Measurements from ENCODE around the gene FHL3. TPM values are rescaled to one million over a fixed set of nuclear protein-coding genes. Genes with fewer than 3 reads are reported as not detected.

Gene FHL3
- total RNA-seq, 1 experiment from 2014 or later: 23.4 TPM

DNA sequence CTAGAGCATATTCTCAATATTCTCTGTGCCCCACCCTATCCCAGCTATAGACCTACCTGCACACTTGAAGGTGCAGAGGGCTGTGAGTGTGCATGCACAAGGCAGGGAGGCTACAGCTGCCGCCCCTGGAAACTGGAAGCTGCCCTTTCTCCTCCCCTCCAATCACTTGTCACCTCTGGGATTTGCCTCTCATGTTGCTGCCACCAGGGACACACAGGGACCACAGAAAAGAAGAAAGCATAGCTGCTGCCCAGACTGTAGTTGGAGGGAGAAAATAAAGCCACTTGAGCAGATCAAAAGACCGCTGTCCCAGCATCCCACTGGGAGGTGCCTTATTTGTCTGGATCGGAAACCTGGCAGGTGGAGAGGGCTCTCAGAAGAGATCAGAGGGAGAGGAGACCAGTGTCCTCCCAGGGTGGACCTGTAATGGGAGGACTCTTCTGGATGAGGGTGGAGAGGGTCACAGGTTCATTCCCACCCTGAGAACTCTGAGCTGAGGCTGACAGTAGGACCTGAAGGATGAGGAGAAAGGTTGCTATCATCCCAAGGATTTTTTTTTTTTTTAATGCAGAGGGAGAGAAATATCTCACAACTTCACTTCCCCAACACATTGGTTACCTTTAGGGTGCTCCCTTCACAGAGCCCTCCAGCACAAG is 50.9 kb downstream of the FHL3 start:
- Histone ChIP-seq H3K4me3 (ENCODE audit: low read depth in 2 of 2, low read length in 2 of 2) (no peak overlapping the region), H3K4me1 (ENCODE audit: control insufficient read depth, insufficient read depth, low read length) (no peaks in the 10 kb centered on the region; the same call in 1 of the 2 replicates), H3K27ac (ENCODE audit: low read length) (no peak overlapping the region), H3K36me3 (ENCODE audit: control insufficient read depth, insufficient read depth, low read length) (no peaks in the 10 kb centered on the region), H3K27me3 (ENCODE audit: control insufficient read depth, insufficient read depth, low read length) (no peaks in the 10 kb centered on the region), H3K9me3 (ENCODE audit: control insufficient read depth, insufficient read depth, low read depth, low read length) (no peaks in the 10 kb centered on the region)
- CTCF ChIA-PET: no interaction called here
- no TSS peak for BruUV-seq (replicated peaks)
- ATAC-seq (peak; percentile 59; the same call in 1 of the 2 replicates), DNase-seq (ENCODE audit: low read depth, low spot score) (no peak)
- intact Hi-C loops (cut with micrococcal nuclease; ENCODE audit: unreplicated experiment): no loop called here
- in situ Hi-C loops (cut with HindIII; ENCODE audit: low pct_unique_long_range_greater_than_20kb, low sequenced_read_pairs): no loop called here
- TF ChIP-seq, protein P1, sequence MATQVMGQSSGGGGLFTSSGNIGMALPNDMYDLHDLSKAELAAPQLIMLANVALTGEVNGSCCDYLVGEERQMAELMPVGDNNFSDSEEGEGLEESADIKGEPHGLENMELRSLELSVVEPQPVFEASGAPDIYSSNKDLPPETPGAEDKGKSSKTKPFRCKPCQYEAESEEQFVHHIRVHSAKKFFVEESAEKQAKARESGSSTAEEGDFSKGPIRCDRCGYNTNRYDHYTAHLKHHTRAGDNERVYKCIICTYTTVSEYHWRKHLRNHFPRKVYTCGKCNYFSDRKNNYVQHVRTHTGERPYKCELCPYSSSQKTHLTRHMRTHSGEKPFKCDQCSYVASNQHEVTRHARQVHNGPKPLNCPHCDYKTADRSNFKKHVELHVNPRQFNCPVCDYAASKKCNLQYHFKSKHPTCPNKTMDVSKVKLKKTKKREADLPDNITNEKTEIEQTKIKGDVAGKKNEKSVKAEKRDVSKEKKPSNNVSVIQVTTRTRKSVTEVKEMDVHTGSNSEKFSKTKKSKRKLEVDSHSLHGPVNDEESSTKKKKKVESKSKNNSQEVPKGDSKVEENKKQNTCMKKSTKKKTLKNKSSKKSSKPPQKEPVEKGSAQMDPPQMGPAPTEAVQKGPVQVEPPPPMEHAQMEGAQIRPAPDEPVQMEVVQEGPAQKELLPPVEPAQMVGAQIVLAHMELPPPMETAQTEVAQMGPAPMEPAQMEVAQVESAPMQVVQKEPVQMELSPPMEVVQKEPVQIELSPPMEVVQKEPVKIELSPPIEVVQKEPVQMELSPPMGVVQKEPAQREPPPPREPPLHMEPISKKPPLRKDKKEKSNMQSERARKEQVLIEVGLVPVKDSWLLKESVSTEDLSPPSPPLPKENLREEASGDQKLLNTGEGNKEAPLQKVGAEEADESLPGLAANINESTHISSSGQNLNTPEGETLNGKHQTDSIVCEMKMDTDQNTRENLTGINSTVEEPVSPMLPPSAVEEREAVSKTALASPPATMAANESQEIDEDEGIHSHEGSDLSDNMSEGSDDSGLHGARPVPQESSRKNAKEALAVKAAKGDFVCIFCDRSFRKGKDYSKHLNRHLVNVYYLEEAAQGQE (IDR thresholded peaks at IDR 0.05; ENCODE audit: insufficient read depth in 1 of 2, low read depth in 2 of 2, low read length in 1 of 2): no peak
- TF ChIP-seq SIN3A (IDR thresholded peaks at IDR 0.05; ENCODE audit: borderline replicate concordance, insufficient read depth, low read depth, low read length) (no peak), CTCF (IDR thresholded peaks at IDR 0.05) (no peak), POLR2AphosphoS5 (IDR thresholded peaks at IDR 0.05; ENCODE audit: low read depth, low read length) (no peak), TCF7L2 (IDR thresholded peaks at IDR 0.05; ENCODE audit: low read depth, low read length) (no peak)
- POLR2A ChIA-PET: no interaction called here

GRCh38 chr1:37952738-37953137 is 52.6 kb downstream of the FHL3 start:
- CTCF ChIA-PET: no interaction called here
- TF ChIP-seq TCF7L2 (IDR thresholded peaks at IDR 0.05; ENCODE audit: low read depth, low read length): no peak
- TF ChIP-seq SIN3A (IDR thresholded peaks at IDR 0.05; ENCODE audit: borderline replicate concordance, insufficient read depth, low read depth, low read length): no peak
- TF ChIP-seq, protein P1 (IDR thresholded peaks at IDR 0.05; ENCODE audit: insufficient read depth in 1 of 2, low read depth in 2 of 2, low read length in 1 of 2): no peak
- no peak for TF ChIP-seq CTCF (IDR thresholded peaks at IDR 0.05)
- TF ChIP-seq POLR2AphosphoS5 (IDR thresholded peaks at IDR 0.05; ENCODE audit: low read depth, low read length): no peak
- in situ Hi-C loops (cut with HindIII; ENCODE audit: low pct_unique_long_range_greater_than_20kb, low sequenced_read_pairs): no loop called here
- no peak overlapping the region for H3K27ac ChIP-seq (ENCODE audit: low read length)
- no peaks in the 10 kb centered on the region for H3K36me3 ChIP-seq (ENCODE audit: control insufficient read depth, insufficient read depth, low read length)
- intact Hi-C loops (cut with micrococcal nuclease; ENCODE audit: unreplicated experiment): no loop called here
- BruUV-seq (replicated peaks): no TSS peak
- POLR2A ChIA-PET: no interaction called here
- no peak for ATAC-seq
- H3K9me3 ChIP-seq (ENCODE audit: control insufficient read depth, insufficient read depth, low read depth, low read length): no peaks in the 10 kb centered on the region
- H3K27me3 ChIP-seq (ENCODE audit: control insufficient read depth, insufficient read depth, low read length): no peaks in the 10 kb centered on the region
- H3K4me1 ChIP-seq (ENCODE audit: control insufficient read depth, insufficient read depth, low read length): no peaks in the 10 kb centered on the region; the same call in 1 of the 2 replicates
- DNase-seq (ENCODE audit: low read depth, low spot score): no peak
- H3K4me3 ChIP-seq (ENCODE audit: low read depth in 2 of 2, low read length in 2 of 2): no peak overlapping the region
